Measurements from ENCODE around the gene DOCK6.

Gene DOCK6

DNA sequence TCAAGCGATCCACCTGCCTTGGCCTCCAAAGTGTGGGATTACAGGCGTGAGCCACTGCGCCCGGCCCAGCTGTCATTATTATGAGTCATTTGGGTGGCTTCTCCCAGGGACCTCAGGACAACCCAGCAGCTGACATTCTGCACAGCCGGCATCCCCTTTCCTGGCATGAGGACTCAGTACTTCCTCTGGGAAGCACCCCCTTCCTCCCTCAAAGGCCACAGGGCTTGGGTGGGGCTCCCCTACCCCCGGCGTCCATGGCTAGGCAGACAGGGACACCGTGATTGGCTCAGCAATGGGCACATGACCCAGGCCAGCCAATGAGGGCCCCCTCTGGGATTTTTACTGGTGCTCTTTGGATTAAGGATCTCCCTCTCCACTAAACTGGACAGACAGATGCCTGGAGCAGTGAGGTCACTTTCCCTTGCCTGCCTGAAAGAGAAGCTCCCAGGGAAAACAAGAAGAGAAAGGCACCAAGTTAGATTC lies 71.0 kb downstream of the DOCK6 start:
- no peak overlapping the region for H2AFZ ChIP-seq (ENCODE audit: insufficient read depth, low read length, poor library complexity)
- no CpG with 5 or more reads among the region's 8 CpGs for whole genome bisulfite sequencing (ENCODE audit: extremely low coverage, insufficient coverage, insufficient read length)
- no peak overlapping the region for H2AK5ac ChIP-seq (ENCODE audit: low read length)
- no peak overlapping the region for H3K4me2 ChIP-seq (ENCODE audit: low read length)
- H4K12ac ChIP-seq (ENCODE audit: low read depth, low read length): no peak overlapping the region
- H3K9me3 ChIP-seq (ENCODE audit: insufficient read depth, low read depth, low read length): no peaks in the 10 kb centered on the region
- no peak overlapping the region for H3K9ac ChIP-seq (ENCODE audit: low read length)
- H2BK5ac ChIP-seq (ENCODE audit: low read depth, low read length, poor library complexity): no peak overlapping the region
- no peak overlapping the region for H4K91ac ChIP-seq (ENCODE audit: low read depth, low read length)
- no peak overlapping the region for H4K8ac ChIP-seq (ENCODE audit: low read depth, low read length)
- H3K79me1 ChIP-seq (ENCODE audit: low read length): peaks cover 2% of the 10 kb centered on the region
- peaks cover 21 to 32% of the 10 kb centered on the region in 2 experiments for H3K36me3 ChIP-seq (ENCODE audit: control insufficient read depth in 1 of 2, insufficient read depth in 2 of 2, low read length in 2 of 2)
- no peak overlapping the region for H3K27ac ChIP-seq (ENCODE audit: low read depth, low read length)
- peaks cover 0 to 1% of the 10 kb centered on the region in 2 experiments for H3K4me1 ChIP-seq (ENCODE audit: control insufficient read depth in 1 of 2, insufficient read depth in 2 of 2, low read length in 2 of 2)
- H2BK12ac ChIP-seq (ENCODE audit: low read length): no peak overlapping the region
- no peak overlapping the region for H2BK120ac ChIP-seq (ENCODE audit: insufficient read depth, low read length, poor library complexity)
- no peaks in the 10 kb centered on the region for H3K27me3 ChIP-seq (ENCODE audit: insufficient read depth, low read length)
- H3K4me3 ChIP-seq (ENCODE audit: low read depth, low read length): no peak overlapping the region
- no peak overlapping the region for H3K18ac ChIP-seq (ENCODE audit: low read length)
- no peak overlapping the region for H3K23ac ChIP-seq (ENCODE audit: low read length)
- peak; percentile 74 to 81 for DNase-seq
- no peaks in the 10 kb centered on the region for H3K79me2 ChIP-seq (ENCODE audit: control insufficient read depth, insufficient read depth, low read length, poor library complexity)
- no peak overlapping the region for H3K4ac ChIP-seq (ENCODE audit: low read depth, low read length)
- H3K14ac ChIP-seq (ENCODE audit: low read length): no peak overlapping the region

DNA sequence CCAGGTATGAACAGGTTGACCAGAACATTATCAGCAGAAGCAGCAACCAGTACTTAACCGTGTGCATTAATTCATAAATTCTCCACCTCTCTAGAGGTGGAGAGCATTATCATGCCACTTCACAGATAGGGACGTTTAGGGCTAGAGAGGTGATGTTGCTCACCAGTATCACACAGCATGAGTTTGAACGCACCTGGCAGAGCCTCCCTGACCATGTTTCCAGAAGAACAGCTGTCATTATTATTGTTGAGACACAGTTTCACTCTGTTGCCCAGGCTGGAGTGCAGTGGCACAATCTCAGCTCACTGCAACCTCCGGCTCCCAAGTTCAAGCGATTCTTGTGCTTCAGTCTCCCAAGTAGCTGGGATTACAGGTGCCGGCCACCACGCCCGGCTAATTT lies 71.8 kb downstream of the DOCK6 start:
- no peak overlapping the region for H3K4me2 ChIP-seq (ENCODE audit: low read length)
- no peaks in the 10 kb centered on the region for H3K4me1 ChIP-seq (ENCODE audit: control insufficient read depth in 1 of 2, insufficient read depth in 2 of 2, low read length in 2 of 2)
- no peak overlapping the region for H3K18ac ChIP-seq (ENCODE audit: low read length)
- no peak overlapping the region for H3K27ac ChIP-seq (ENCODE audit: low read depth, low read length)
- H3K9me3 ChIP-seq (ENCODE audit: insufficient read depth, low read depth, low read length): no peaks in the 10 kb centered on the region
- no peak overlapping the region for H3K14ac ChIP-seq (ENCODE audit: low read length)
- no peak for DNase-seq
- H2AK5ac ChIP-seq (ENCODE audit: low read length): no peak overlapping the region
- no peak overlapping the region for H3K4ac ChIP-seq (ENCODE audit: low read depth, low read length)
- no peaks in the 10 kb centered on the region for H3K79me2 ChIP-seq (ENCODE audit: control insufficient read depth, insufficient read depth, low read length, poor library complexity)
- no peak overlapping the region for H2AFZ ChIP-seq (ENCODE audit: insufficient read depth, low read length, poor library complexity)
- H3K23ac ChIP-seq (ENCODE audit: low read length): no peak overlapping the region
- no peak overlapping the region for H2BK5ac ChIP-seq (ENCODE audit: low read depth, low read length, poor library complexity)
- no peak overlapping the region for H3K4me3 ChIP-seq (ENCODE audit: low read depth, low read length)
- H3K9ac ChIP-seq (ENCODE audit: low read length): no peak overlapping the region
- H2BK120ac ChIP-seq (ENCODE audit: insufficient read depth, low read length, poor library complexity): no peak overlapping the region
- no peak overlapping the region for H4K8ac ChIP-seq (ENCODE audit: low read depth, low read length)
- peaks cover 25 to 36% of the 10 kb centered on the region in 2 experiments for H3K36me3 ChIP-seq (ENCODE audit: control insufficient read depth in 1 of 2, insufficient read depth in 2 of 2, low read length in 2 of 2)
- WGBS (ENCODE audit: extremely low coverage, insufficient coverage, insufficient read length): no CpG with 5 or more reads among the region's 8 CpGs
- no peak overlapping the region for H4K12ac ChIP-seq (ENCODE audit: low read depth, low read length)
- H4K91ac ChIP-seq (ENCODE audit: low read depth, low read length): no peak overlapping the region
- H2BK12ac ChIP-seq (ENCODE audit: low read length): no peak overlapping the region
- no peaks in the 10 kb centered on the region for H3K27me3 ChIP-seq (ENCODE audit: insufficient read depth, low read length)
- H3K79me1 ChIP-seq (ENCODE audit: low read length): peaks cover 2% of the 10 kb centered on the region

- H3K14ac ChIP-seq (ENCODE audit: low read length): no peak overlapping the region
- H3K4me2 ChIP-seq (ENCODE audit: low read length): no peak overlapping the region
- H3K4me3 ChIP-seq (ENCODE audit: low read depth, low read length): no peak overlapping the region
- H4K91ac ChIP-seq (ENCODE audit: low read depth, low read length): no peak overlapping the region
- H3K79me1 ChIP-seq (ENCODE audit: low read length): peaks cover 2% of the 10 kb centered on the region
- no CpG with 5 or more reads among the region's 9 CpGs for WGBS (ENCODE audit: extremely low coverage, insufficient coverage, insufficient read length)
- H3K79me2 ChIP-seq (ENCODE audit: control insufficient read depth, insufficient read depth, low read length, poor library complexity): no peaks in the 10 kb centered on the region
- H3K36me3 ChIP-seq (ENCODE audit: control insufficient read depth in 1 of 2, insufficient read depth in 2 of 2, low read length in 2 of 2): peaks cover 13 to 26% of the 10 kb centered on the region in 2 experiments
- H3K4ac ChIP-seq (ENCODE audit: low read depth, low read length): no peak overlapping the region
- H2AK5ac ChIP-seq (ENCODE audit: low read length): no peak overlapping the region
- H4K8ac ChIP-seq (ENCODE audit: low read depth, low read length): no peak overlapping the region
- H2BK5ac ChIP-seq (ENCODE audit: low read depth, low read length, poor library complexity): no peak overlapping the region
- no peak for DNase-seq
- no peak overlapping the region for H2AFZ ChIP-seq (ENCODE audit: insufficient read depth, low read length, poor library complexity)
- no peak overlapping the region for H2BK12ac ChIP-seq (ENCODE audit: low read length)
- H3K23ac ChIP-seq (ENCODE audit: low read length): no peak overlapping the region
- H3K27me3 ChIP-seq (ENCODE audit: insufficient read depth, low read length): no peaks in the 10 kb centered on the region
- H3K27ac ChIP-seq (ENCODE audit: low read depth, low read length): no peak overlapping the region
- H3K9me3 ChIP-seq (ENCODE audit: insufficient read depth, low read depth, low read length): no peaks in the 10 kb centered on the region
- H3K18ac ChIP-seq (ENCODE audit: low read length): no peak overlapping the region
- no peaks in the 10 kb centered on the region for H3K4me1 ChIP-seq (ENCODE audit: control insufficient read depth in 1 of 2, insufficient read depth in 2 of 2, low read length in 2 of 2)
- no peak overlapping the region for H3K9ac ChIP-seq (ENCODE audit: low read length)
- no peak overlapping the region for H4K12ac ChIP-seq (ENCODE audit: low read depth, low read length)
- no peak overlapping the region for H2BK120ac ChIP-seq (ENCODE audit: insufficient read depth, low read length, poor library complexity)
Measured at GRCh38 chr19:11187441-11187840, 74.9 kb downstream of the DOCK6 start.

- H3K4ac ChIP-seq (ENCODE audit: low read depth, low read length): no peak overlapping the region
- H2BK12ac ChIP-seq (ENCODE audit: low read length): no peak overlapping the region
- H3K79me1 ChIP-seq (ENCODE audit: low read length): no peaks in the 10 kb centered on the region
- H3K9me3 ChIP-seq (ENCODE audit: insufficient read depth, low read depth, low read length): no peaks in the 10 kb centered on the region
- no peak overlapping the region for H4K8ac ChIP-seq (ENCODE audit: low read depth, low read length)
- H3K14ac ChIP-seq (ENCODE audit: low read length): no peak overlapping the region
- H3K18ac ChIP-seq (ENCODE audit: low read length): no peak overlapping the region
- H3K4me1 ChIP-seq (ENCODE audit: control insufficient read depth in 1 of 2, insufficient read depth in 2 of 2, low read length in 2 of 2): peaks cover 0 to 6% of the 10 kb centered on the region in 2 experiments
- H3K4me3 ChIP-seq (ENCODE audit: low read depth, low read length): no peak overlapping the region
- H2BK120ac ChIP-seq (ENCODE audit: insufficient read depth, low read length, poor library complexity): no peak overlapping the region
- no peak overlapping the region for H2AK5ac ChIP-seq (ENCODE audit: low read length)
- no peaks in the 10 kb centered on the region for H3K79me2 ChIP-seq (ENCODE audit: control insufficient read depth, insufficient read depth, low read length, poor library complexity)
- no peak overlapping the region for H3K4me2 ChIP-seq (ENCODE audit: low read length)
- H3K27me3 ChIP-seq (ENCODE audit: insufficient read depth, low read length): no peaks in the 10 kb centered on the region
- no peak overlapping the region for H4K12ac ChIP-seq (ENCODE audit: low read depth, low read length)
- H3K27ac ChIP-seq (ENCODE audit: low read depth, low read length): no peak overlapping the region
- no peak for DNase-seq
- H3K23ac ChIP-seq (ENCODE audit: low read length): no peak overlapping the region
- no CpG with 5 or more reads among the region's 1 CpG for WGBS (ENCODE audit: extremely low coverage, insufficient coverage, insufficient read length)
- H3K36me3 ChIP-seq (ENCODE audit: control insufficient read depth in 1 of 2, insufficient read depth in 2 of 2, low read length in 2 of 2): peaks cover 18 to 20% of the 10 kb centered on the region in 2 experiments
- no peak overlapping the region for H2BK5ac ChIP-seq (ENCODE audit: low read depth, low read length, poor library complexity)
- H4K91ac ChIP-seq (ENCODE audit: low read depth, low read length): no peak overlapping the region
- no peak overlapping the region for H2AFZ ChIP-seq (ENCODE audit: insufficient read depth, low read length, poor library complexity)
- H3K9ac ChIP-seq (ENCODE audit: low read length): no peak overlapping the region
Measured at GRCh38 chr19:11182994-11183393, 79.3 kb downstream of the DOCK6 start.
